ENCODE data around the gene KHDRBS2. TPM values are rescaled to one million over a fixed set of nuclear protein-coding genes. Genes with fewer than 3 reads are reported as not detected.

KHDRBS2 gene
- total RNA-seq, 2 donors from 2014 or later, result 0.36 TPM; not detected in 1

- Mint-ChIP-seq H3K27ac (no peak overlapping the region), H3K27me3 (no peaks in the 10 kb centered on the region), H3K9me3 (peaks cover 5% of the 10 kb centered on the region), H3K36me3 (peaks cover 9% of the 10 kb centered on the region), H3K4me3 (no peak overlapping the region), H3K4me1 (ENCODE audit: low read depth in 2 of 2) (no peaks in the 10 kb centered on the region)
- DNase-seq (ENCODE audit: low spot score) (no peak), ATAC-seq (no peak)
Observed at GRCh38 chr6:62146954-62147853, 138.8 kb downstream of the KHDRBS2 start.

GRCh38 chr6:62129127-62129526 is 156.9 kb downstream of the KHDRBS2 start:
- DNase-seq (ENCODE audit: low spot score) (no peak), ATAC-seq (no peak)
- no peak overlapping the region for H3K27ac Mint-ChIP-seq
- H3K36me3 Mint-ChIP-seq, result peaks cover 17% of the 10 kb centered on the region
- H3K27me3 Mint-ChIP-seq, result no peaks in the 10 kb centered on the region
- H3K4me1 Mint-ChIP-seq (ENCODE audit: low read depth in 2 of 2), result no peaks in the 10 kb centered on the region
- peaks cover 30% of the 10 kb centered on the region for H3K9me3 Mint-ChIP-seq
- no peak overlapping the region for H3K4me3 Mint-ChIP-seq

- Mint-ChIP-seq H3K27ac (no peak overlapping the region), H3K9me3 (peaks cover 26% of the 10 kb centered on the region), H3K4me3 (no peak overlapping the region), H3K27me3 (no peaks in the 10 kb centered on the region), H3K4me1 (ENCODE audit: low read depth in 2 of 2) (no peaks in the 10 kb centered on the region), H3K36me3 (no peaks in the 10 kb centered on the region)
- DNase-seq (ENCODE audit: low spot score) (no peak), ATAC-seq (no peak)
Observed at GRCh38 chr6:62119401-62119800, 166.6 kb downstream of the KHDRBS2 start.

- ATAC-seq (no peak), DNase-seq (ENCODE audit: low spot score) (no peak)
- H3K4me1 Mint-ChIP-seq (ENCODE audit: low read depth in 2 of 2), result no peaks in the 10 kb centered on the region
- no peaks in the 10 kb centered on the region for H3K27me3 Mint-ChIP-seq
- peaks cover 15% of the 10 kb centered on the region for H3K36me3 Mint-ChIP-seq
- H3K4me3 Mint-ChIP-seq, result no peak overlapping the region
- H3K27ac Mint-ChIP-seq, result no peak overlapping the region
- H3K9me3 Mint-ChIP-seq, result peaks cover 21% of the 10 kb centered on the region
Observed at GRCh38 chr6:62103186-62103859, 182.7 kb downstream of the KHDRBS2 start.

- ATAC-seq, result no peak
- H3K27me3 Mint-ChIP-seq, result no peaks in the 10 kb centered on the region
Observed at GRCh38 chr6:62102387-62102786, 183.6 kb downstream of the KHDRBS2 start.

GRCh38 chr6:62090442-62091229 is 195.4 kb downstream of the KHDRBS2 start:
- Mint-ChIP-seq H3K27ac (no peak overlapping the region), H3K9me3 (peaks cover 32% of the 10 kb centered on the region), H3K27me3 (no peaks in the 10 kb centered on the region)

More at GRCh38 chr6:62102387-62102786, 183.6 kb downstream of the KHDRBS2 start:
- Mint-ChIP-seq H3K4me3 (no peak overlapping the region), H3K4me1 (ENCODE audit: low read depth in 2 of 2) (no peaks in the 10 kb centered on the region), H3K27ac (no peak overlapping the region), H3K36me3 (peaks cover 15% of the 10 kb centered on the region), H3K9me3 (peaks cover 26% of the 10 kb centered on the region)
- no peak for DNase-seq (ENCODE audit: low spot score)

GRCh38 chr6:62089781-62090180 is 196.2 kb downstream of the KHDRBS2 start:
- Mint-ChIP-seq H3K27ac (no peak overlapping the region), H3K36me3 (peaks cover 8% of the 10 kb centered on the region), H3K9me3 (peaks cover 36% of the 10 kb centered on the region)

More at GRCh38 chr6:62090442-62091229, 195.4 kb downstream of the KHDRBS2 start:
- peaks cover under 1% of the 10 kb centered on the region for H3K36me3 Mint-ChIP-seq
- ATAC-seq (no peak), DNase-seq (ENCODE audit: low spot score) (no peak)
- no peak overlapping the region for H3K4me3 Mint-ChIP-seq
- no peaks in the 10 kb centered on the region for H3K4me1 Mint-ChIP-seq (ENCODE audit: low read depth in 2 of 2)

GRCh38 chr6:62086047-62086446 is 200.0 kb downstream of the KHDRBS2 start:
- no peak for ATAC-seq
- DNase-seq (ENCODE audit: low spot score), result no peak
- Mint-ChIP-seq H3K4me1 (ENCODE audit: low read depth in 2 of 2) (no peaks in the 10 kb centered on the region), H3K9me3 (peaks cover 29% of the 10 kb centered on the region), H3K36me3 (peaks cover 8% of the 10 kb centered on the region), H3K27ac (no peak overlapping the region), H3K4me3 (no peak overlapping the region), H3K27me3 (no peaks in the 10 kb centered on the region)

More at GRCh38 chr6:62089781-62090180, 196.2 kb downstream of the KHDRBS2 start:
- H3K4me3 Mint-ChIP-seq, result no peak overlapping the region
- no peak for DNase-seq (ENCODE audit: low spot score)
- H3K4me1 Mint-ChIP-seq (ENCODE audit: low read depth in 2 of 2), result no peaks in the 10 kb centered on the region
- no peaks in the 10 kb centered on the region for H3K27me3 Mint-ChIP-seq
- no peak for ATAC-seq

- Mint-ChIP-seq H3K9me3 (peaks cover 15% of the 10 kb centered on the region), H3K4me3 (no peak overlapping the region), H3K27me3 (no peaks in the 10 kb centered on the region), H3K36me3 (peaks cover 8% of the 10 kb centered on the region), H3K4me1 (ENCODE audit: low read depth in 2 of 2) (no peaks in the 10 kb centered on the region), H3K27ac (no peak overlapping the region)
- ATAC-seq (no peak), DNase-seq (ENCODE audit: low spot score) (no peak)
Observed at GRCh38 chr6:62075869-62076268, 210.2 kb downstream of the KHDRBS2 start.

GRCh38 chr6:62059901-62060300 is 226.1 kb downstream of the KHDRBS2 start:
- ATAC-seq, result no peak
- H3K27ac Mint-ChIP-seq, result no peak overlapping the region
- no peaks in the 10 kb centered on the region for H3K27me3 Mint-ChIP-seq
- no peak overlapping the region for H3K4me3 Mint-ChIP-seq
- H3K36me3 Mint-ChIP-seq, result peaks cover 12% of the 10 kb centered on the region
- H3K9me3 Mint-ChIP-seq, result peaks cover 12% of the 10 kb centered on the region
- H3K4me1 Mint-ChIP-seq (ENCODE audit: low read depth in 2 of 2), result no peaks in the 10 kb centered on the region
- no peak for DNase-seq (ENCODE audit: low spot score)

GRCh38 chr6:62057300-62057699 is 228.7 kb downstream of the KHDRBS2 start:
- Mint-ChIP-seq H3K9me3 (peaks cover 19% of the 10 kb centered on the region), H3K36me3 (peaks cover 12% of the 10 kb centered on the region), H3K4me1 (ENCODE audit: low read depth in 2 of 2) (no peaks in the 10 kb centered on the region), H3K27ac (no peak overlapping the region), H3K27me3 (no peaks in the 10 kb centered on the region), H3K4me3 (no peak overlapping the region)
- DNase-seq (ENCODE audit: low spot score) (no peak), ATAC-seq (no peak)

- peaks cover 5% of the 10 kb centered on the region for H3K36me3 Mint-ChIP-seq
- H3K4me1 Mint-ChIP-seq (ENCODE audit: low read depth in 2 of 2), result no peaks in the 10 kb centered on the region
Observed at GRCh38 chr6:62045502-62045901, 240.5 kb downstream of the KHDRBS2 start.

GRCh38 chr6:62043084-62043483 is 242.9 kb downstream of the KHDRBS2 start:
- H3K27ac Mint-ChIP-seq, result no peak overlapping the region
- peaks cover 8% of the 10 kb centered on the region for H3K9me3 Mint-ChIP-seq
- no peaks in the 10 kb centered on the region for H3K4me1 Mint-ChIP-seq (ENCODE audit: low read depth in 2 of 2)
- no peak overlapping the region for H3K4me3 Mint-ChIP-seq
- ATAC-seq (no peak), DNase-seq (ENCODE audit: low spot score) (no peak)
- H3K27me3 Mint-ChIP-seq, result no peaks in the 10 kb centered on the region
- no peaks in the 10 kb centered on the region for H3K36me3 Mint-ChIP-seq

More at GRCh38 chr6:62045502-62045901, 240.5 kb downstream of the KHDRBS2 start:
- H3K9me3 Mint-ChIP-seq, result peaks cover 8% of the 10 kb centered on the region
- no peak overlapping the region for H3K4me3 Mint-ChIP-seq
- DNase-seq (ENCODE audit: low spot score), result no peak
- H3K27ac Mint-ChIP-seq, result no peak overlapping the region
- no peaks in the 10 kb centered on the region for H3K27me3 Mint-ChIP-seq
- no peak for ATAC-seq
